MCF 10A (cell line): ENCODE data around the gene CETN1. TPM values are rescaled to one million over a fixed set of nuclear protein-coding genes. Genes with fewer than 3 reads are reported as not detected.
A peak's percentile ranks its signal among the peaks of the same experiment; 100 is the strongest.

Experiments
- BruUV-seq: library from RNA; stranded (reverse); fragments of 400-500 nt; replicated peaks from 2 replicates; lab custom pipeline; 2021; lab: Mats Ljungman, UMichigan
- CTCF ChIA-PET: fragments of 300-600 bp; sonication (Branson Sonifier 250); formaldehyde crosslinking; extraction: SDS; loops from one replicate; lab custom pipeline; 2021; ENCODE audit warnings: antibody characterized with exemption, inconsistent platforms; lab: Yijun Ruan, JAX
- POLR2A ChIA-PET: fragments of 300-600, 350-650 bp; sonication (Branson Sonifier 250); formaldehyde crosslinking; extraction: SDS; loops from one replicate; lab custom pipeline; 2020; ENCODE audit warnings: antibody characterized with exemption, inconsistent platforms; lab: Yijun Ruan, JAX
- DNase-seq: peaks from one replicate; pipeline ENCODE4 v3.0.0-alpha.2; 2018; ENCODE audit not compliant: unreplicated experiment
- H3K27ac Mint-ChIP-seq: one replicate; pipeline ENCODE4 v1.8.0; 2022; ENCODE audit warnings: mild to moderate bottlenecking, low read depth, mixed read lengths; ENCODE audit not compliant: unreplicated experiment
- H3K27me3 Mint-ChIP-seq: one replicate; pipeline ENCODE4 v1.8.0; 2022; ENCODE audit warnings: mixed read lengths; ENCODE audit not compliant: insufficient read depth, unreplicated experiment
- H3K36me3 Mint-ChIP-seq: one replicate; pipeline ENCODE4 v1.8.0; 2022; ENCODE audit warnings: mild to moderate bottlenecking, moderate library complexity, mixed read lengths; ENCODE audit not compliant: insufficient read depth, unreplicated experiment
- H3K4me1 Mint-ChIP-seq: one replicate; pipeline ENCODE4 v1.8.0; 2022; ENCODE audit warnings: mixed read lengths; ENCODE audit not compliant: insufficient read depth, unreplicated experiment
- H3K4me3 Mint-ChIP-seq: one replicate; pipeline ENCODE4 v1.8.0; 2022; ENCODE audit warnings: mild to moderate bottlenecking, moderate library complexity, mixed read lengths; ENCODE audit not compliant: unreplicated experiment
- H3K9me3 Mint-ChIP-seq: one replicate; pipeline ENCODE4 v1.8.0; 2022; ENCODE audit warnings: mixed read lengths; ENCODE audit not compliant: unreplicated experiment
- CTCF ChIP-seq: fragments of 200-600 bp; IDR thresholded peaks from one replicate; pipeline ENCODE4 v1.8.0; 2022; ENCODE audit warnings: antibody characterized with exemption, mild to moderate bottlenecking; ENCODE audit not compliant: unreplicated experiment
- intact Hi-C: fragments of 100-400 bp; cut with micrococcal nuclease; formaldehyde crosslinking; loops from 2 replicates; pipeline ENCODE4 v1.14.1; 2022
- total RNA-seq: library from RNA; stranded (reverse); gene quantifications from 2 replicates; pipeline ENCODE4 v1.2.3, GENCODE V29; 2022

Gene CETN1
- total RNA-seq, 1 experiment from 2014 or later: not detected

GRCh38 chr18:627231-627630, 47.1 kb downstream of the CETN1 start:
- no peaks in the 10 kb centered on the region for H3K9me3 Mint-ChIP-seq

GRCh38 chr18:629269-630150, 49.3 kb downstream of the CETN1 start:
- BruUV-seq: no TSS peak

More at GRCh38 chr18:627231-627630, 47.1 kb downstream of the CETN1 start:
- intact Hi-C loops: no loop called here
- no peak overlapping the region for H3K4me3 Mint-ChIP-seq
- peaks cover 12% of the 10 kb centered on the region for H3K27me3 Mint-ChIP-seq
- no peak overlapping the region for H3K27ac Mint-ChIP-seq
- TF ChIP-seq CTCF: no peak
- CTCF ChIA-PET: interaction anchor here (1.1 to 16.1 kb wide), 7 partner anchors 12 to 214 kb away, joined by 3 to 266 read pairs (median 7); partner anchors contain the start of gene ENOSF1
- peaks cover 3% of the 10 kb centered on the region for H3K36me3 Mint-ChIP-seq
- BruUV-seq: no TSS peak
- POLR2A ChIA-PET: interaction anchor here (0.9 to 1.3 kb wide), 3 partner anchors 11 to 197 kb away, joined by 3 to 5 read pairs (median 3); no protein-coding TSS in a partner anchor
- DNase-seq: peak; percentile 35
- peaks cover 8% of the 10 kb centered on the region for H3K4me1 Mint-ChIP-seq

GRCh38 chr18:631560-631959, 51.4 kb downstream of the CETN1 start:
- Mint-ChIP-seq H3K4me1 (peaks cover 21% of the 10 kb centered on the region), H3K36me3 (no peaks in the 10 kb centered on the region), H3K9me3 (no peaks in the 10 kb centered on the region), H3K27ac (no peak overlapping the region), H3K4me3 (no peak overlapping the region), H3K27me3 (peaks cover 11% of the 10 kb centered on the region)
- POLR2A ChIA-PET: interaction anchor here (0.6 to 1.3 kb wide), 2 partner anchors 26 to 154 kb away, joined by 4 read pairs; no protein-coding TSS in a partner anchor
- BruUV-seq: no TSS peak
- intact Hi-C loops: no loop called here
- DNase-seq: no peak
- CTCF ChIA-PET: interaction anchor here (1.2 to 16.1 kb wide), 3 partner anchors 11 to 209 kb away, joined by 5 to 266 read pairs (median 9); no protein-coding TSS in a partner anchor
- TF ChIP-seq CTCF: no peak

More at GRCh38 chr18:629269-630150, 49.3 kb downstream of the CETN1 start:
- TF ChIP-seq CTCF: no peak
- H3K4me3 Mint-ChIP-seq: no peak overlapping the region
- H3K4me1 Mint-ChIP-seq: peaks cover 16% of the 10 kb centered on the region
- H3K27me3 Mint-ChIP-seq: peaks cover 12% of the 10 kb centered on the region
- no peak overlapping the region for H3K27ac Mint-ChIP-seq
- H3K9me3 Mint-ChIP-seq: no peaks in the 10 kb centered on the region
- no peaks in the 10 kb centered on the region for H3K36me3 Mint-ChIP-seq
- CTCF ChIA-PET: interaction anchor here (0.9 to 16.1 kb wide), 6 partner anchors 16 to 335 kb away, joined by 3 to 266 read pairs (median 4); partner anchors contain the start of genes ENOSF1 and TYMS
- DNase-seq: no peak
- POLR2A ChIA-PET: no interaction called here
- intact Hi-C loops: no loop called here

Other genes starting within 250 kb of the CETN1 start
- 0.05 TPM in 1 of 2 replicates, not detected in the other for gene COLEC12, start 79.7 kb upstream of the CETN1 start, total RNA-seq
- gene CLUL1, start 16.6 kb downstream of the CETN1 start, total RNA-seq: 0.39 TPM in 1 of 2 replicates, not detected in the other
- gene TYMS, start 77.3 kb downstream of the CETN1 start, total RNA-seq: 22.4 and 57.0 TPM in 2 replicates
- 106 and 111 TPM in 2 replicates for gene ENOSF1, start 132.2 kb downstream of the CETN1 start, total RNA-seq
- 60.4 and 81.7 TPM in 2 replicates for gene YES1, start 231.9 kb downstream of the CETN1 start, total RNA-seq